WTC11 (cell line): Measurements from ENCODE around the gene WSCD2. TPM values are rescaled to one million over a fixed set of nuclear protein-coding genes. Genes with fewer than 3 reads are reported as not detected.

ENCODE experiments used
- ATAC-seq: fragments of 200-7000 bp; cut with Tn5 transposase; 2 replicates; pipeline ENCODE4 v1.10.0; 2021; ENCODE audit warnings: mild to moderate bottlenecking, moderate library complexity
- CTCF ChIA-PET: fragments of 300-600 bp; sonication (Branson Sonifier 250); formaldehyde crosslinking; loops from one replicate; lab custom pipeline; 2021; ENCODE audit warnings: antibody characterized with exemption; lab: Charles Lee
- POLR2A ChIA-PET: fragments of 350-600 bp; sonication (Branson Sonifier 250); formaldehyde crosslinking; loops from one replicate; lab custom pipeline; 2021; ENCODE audit warnings: antibody characterized with exemption; lab: Charles Lee
- DNase-seq: peaks from one replicate; pipeline ENCODE4 v3.0.0; 2021; ENCODE audit warnings: low spot score
- H3K27ac Mint-ChIP-seq: 2 replicates; pipeline ENCODE4 v1.8.0; 2021; ENCODE audit warnings: mixed read lengths
- H3K27me3 Mint-ChIP-seq: 2 replicates; pipeline ENCODE4 v1.8.0; 2021; ENCODE audit warnings: low read depth, mild to moderate bottlenecking, moderate library complexity, mixed read lengths
- H3K36me3 Mint-ChIP-seq: 2 replicates; pipeline ENCODE4 v1.8.0; 2021; ENCODE audit warnings: mixed read lengths
- H3K4me1 Mint-ChIP-seq: 2 replicates; pipeline ENCODE4 v1.8.0; 2022; ENCODE audit warnings: mixed read lengths
- H3K4me3 Mint-ChIP-seq: 2 replicates; pipeline ENCODE4 v1.8.0; 2021; ENCODE audit warnings: mild to moderate bottlenecking, moderate library complexity, mixed read lengths
- H3K9me3 Mint-ChIP-seq: 2 replicates; pipeline ENCODE4 v1.8.0; 2021; ENCODE audit warnings: mixed read lengths
- CREB1 ChIP-seq: sonication (generic); formaldehyde crosslinking; IDR thresholded peaks from 2 replicates; pipeline ENCODE4 v1.8.0; 2023; ENCODE audit warnings: mild to moderate bottlenecking, missing genetic modification reagents
- CREM ChIP-seq: sonication (generic); formaldehyde crosslinking; IDR thresholded peaks from 2 replicates; pipeline ENCODE4 v1.8.1; 2022; ENCODE audit warnings: mild to moderate bottlenecking, missing genetic modification reagents, moderate library complexity
- ESRRA ChIP-seq: sonication (generic); formaldehyde crosslinking; IDR thresholded peaks from 2 replicates; pipeline ENCODE4 v1.8.1; 2022; ENCODE audit warnings: mild to moderate bottlenecking, missing genetic modification reagents, borderline replicate concordance
- ETV6 ChIP-seq: sonication (generic); formaldehyde crosslinking; IDR thresholded peaks from 2 replicates; pipeline ENCODE4 v1.8.1; 2022; ENCODE audit warnings: mild to moderate bottlenecking, missing genetic modification reagents
- GTF2I ChIP-seq: fragments of 250-450 bp; sonication (Bioruptor Pico); conservative IDR thresholded peaks from 2 replicates; pipeline ENCODE4 v1.4.0; 2021; ENCODE audit warnings: mild to moderate bottlenecking
- JAZF1 ChIP-seq: fragments of 250-450 bp; sonication (Bioruptor Pico); IDR thresholded peaks from 2 replicates; pipeline ENCODE4 v1.9.0; 2021; ENCODE audit warnings: moderate library complexity, mild to moderate bottlenecking, inconsistent platforms
- NFE2L1 ChIP-seq: sonication (generic); formaldehyde crosslinking; IDR thresholded peaks from 2 replicates; pipeline ENCODE4 v1.8.1; 2023; ENCODE audit warnings: missing genetic modification reagents
- NR2C2 ChIP-seq: sonication (generic); formaldehyde crosslinking; IDR thresholded peaks from 2 replicates; pipeline ENCODE4 v1.8.0; 2022; ENCODE audit warnings: mild to moderate bottlenecking, missing genetic modification reagents
- SMAD3 ChIP-seq: sonication (generic); formaldehyde crosslinking; IDR thresholded peaks from 2 replicates; pipeline ENCODE4 v1.8.0; 2022; ENCODE audit warnings: missing genetic modification reagents, mild to moderate bottlenecking, borderline replicate concordance
- TCF7 ChIP-seq: sonication (generic); formaldehyde crosslinking; IDR thresholded peaks from 2 replicates; pipeline ENCODE4 v1.8.0; 2022; ENCODE audit warnings: mild to moderate bottlenecking, low read depth, missing genetic modification reagents, moderate library complexity
- TEAD4 ChIP-seq: sonication (generic); formaldehyde crosslinking; IDR thresholded peaks from 2 replicates; pipeline ENCODE4 v1.8.0; 2022; ENCODE audit warnings: mild to moderate bottlenecking, missing genetic modification reagents
- ZNF138 ChIP-seq: sonication (generic); formaldehyde crosslinking; conservative IDR thresholded peaks from 2 replicates; pipeline ENCODE4 v1.8.1; 2022; ENCODE audit warnings: mild to moderate bottlenecking, moderate library complexity, missing genetic modification reagents
- ZNF232 ChIP-seq: sonication (generic); formaldehyde crosslinking; IDR thresholded peaks from 2 replicates; pipeline ENCODE4 v1.8.0; 2022; ENCODE audit warnings: mild to moderate bottlenecking, missing genetic modification reagents
- ZNF317 ChIP-seq: sonication (generic); formaldehyde crosslinking; IDR thresholded peaks from 2 replicates; pipeline ENCODE4 v1.8.1; 2023; ENCODE audit warnings: low read depth, mild to moderate bottlenecking, moderate library complexity, missing genetic modification reagents, borderline replicate concordance
- ZNF396 ChIP-seq: fragments of 250-450 bp; sonication (Bioruptor Pico); IDR thresholded peaks from 2 replicates; pipeline ENCODE4 v1.8.0; 2021; ENCODE audit warnings: mild to moderate bottlenecking, moderate library complexity, borderline replicate concordance
- ZNF423 ChIP-seq: fragments of 250-450 bp; sonication (Bioruptor Pico); IDR thresholded peaks from 2 replicates; pipeline ENCODE4 v2.1.2; 2022; ENCODE audit warnings: mild to moderate bottlenecking, moderate library complexity
- total RNA-seq: library from RNA; stranded (reverse); gene quantifications from 3 replicates; pipeline ENCODE4 v1.2.3, GENCODE V29; 2021
- TF ChIP-seq, protein P1 (sequence below): sonication (generic); formaldehyde crosslinking; IDR thresholded peaks from 2 replicates; pipeline ENCODE4 v1.8.0; 2023; ENCODE audit warnings: missing genetic modification reagents
- TF ChIP-seq, protein P2 (sequence below): sonication (generic); formaldehyde crosslinking; IDR thresholded peaks from 2 replicates; pipeline ENCODE4 v1.8.1; 2023; ENCODE audit warnings: mild to moderate bottlenecking, missing genetic modification reagents
- TF ChIP-seq, protein P3 (sequence below): sonication (generic); formaldehyde crosslinking; conservative IDR thresholded peaks from 2 replicates; pipeline ENCODE4 v1.8.1; 2022; ENCODE audit warnings: mild to moderate bottlenecking, missing genetic modification reagents
- TF ChIP-seq, protein P4 (sequence below): sonication (generic); formaldehyde crosslinking; IDR thresholded peaks from 2 replicates; pipeline ENCODE4 v1.8.1; 2023; ENCODE audit warnings: mild to moderate bottlenecking, missing genetic modification reagents
- TF ChIP-seq, protein P5 (sequence below): fragments of 200-600 bp; IDR thresholded peaks from 2 replicates; pipeline ENCODE4 v1.8.0; 2022; ENCODE audit warnings: antibody characterized with exemption
- TF ChIP-seq, protein P6 (sequence below): sonication (generic); formaldehyde crosslinking; IDR thresholded peaks from 2 replicates; pipeline ENCODE4 v1.8.1; 2022; ENCODE audit warnings: missing genetic modification reagents, borderline replicate concordance

WSCD2 gene
- total RNA-seq, 1 experiment from 2014 or later: 1.1 TPM

DNA sequence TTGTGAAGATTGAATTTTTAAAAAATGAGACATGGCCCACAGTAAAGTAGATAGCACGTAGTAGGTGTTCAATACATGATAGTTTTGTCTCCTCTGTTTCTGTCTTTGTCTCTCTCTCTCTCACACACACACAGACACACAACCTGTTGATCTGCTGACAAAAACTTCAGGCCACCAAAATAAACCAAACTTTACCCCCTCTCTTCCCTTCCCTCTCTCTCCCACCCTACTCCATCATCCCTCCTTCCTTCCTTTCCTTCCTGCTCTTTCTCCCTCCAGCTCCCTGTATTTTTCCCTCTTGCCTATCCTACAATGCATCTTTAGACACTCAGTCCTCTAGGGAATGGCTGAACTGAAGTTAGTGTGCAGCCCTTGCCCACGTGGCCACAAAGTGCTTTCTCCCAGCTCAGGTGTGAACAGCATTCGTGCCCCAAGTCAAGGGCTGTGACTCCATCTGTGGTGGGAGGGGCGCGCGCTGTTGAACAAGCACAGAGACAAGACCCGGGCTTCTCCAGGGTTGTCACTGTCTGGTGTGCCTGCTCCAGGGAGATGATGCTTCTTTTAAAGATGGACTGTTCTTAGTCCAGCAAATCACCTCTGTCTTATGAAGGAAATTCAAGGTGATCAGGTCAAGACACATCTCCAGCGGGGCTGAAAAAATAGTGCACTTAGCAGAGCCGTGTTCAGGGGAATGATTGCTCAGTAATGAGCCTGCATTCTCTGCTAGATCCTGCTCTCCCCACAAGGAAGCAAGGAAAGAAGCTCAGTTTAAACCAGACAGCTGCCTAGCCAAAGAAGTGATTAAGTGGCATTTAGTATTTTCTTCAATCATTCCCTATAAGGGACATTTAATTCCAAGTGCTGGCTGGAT, 75.3 kb downstream of the WSCD2 start:
- no peak overlapping the region for H3K27ac Mint-ChIP-seq
- peaks cover 7% of the 10 kb centered on the region for H3K36me3 Mint-ChIP-seq
- DNase-seq (no peak), ATAC-seq (no peak)
- peaks cover 10% of the 10 kb centered on the region for H3K4me1 Mint-ChIP-seq
- H3K27me3 Mint-ChIP-seq: no peaks in the 10 kb centered on the region; the same call in 1 of the 2 replicates
- H3K9me3 Mint-ChIP-seq: peaks cover 11% of the 10 kb centered on the region
- no peak overlapping the region for H3K4me3 Mint-ChIP-seq
- ChIA-PET POLR2A (interaction anchor here (0.6 kb wide), 1 partner anchor 141 kb away, joined by 3 read pairs; no protein-coding TSS in a partner anchor), CTCF (no interaction called here)
- TF ChIP-seq ESRRA (CRISPR knock-in tag): no peak
- TF ChIP-seq ZNF423 (CRISPR knock-in tag): no peak
- TF ChIP-seq ZNF138 (CRISPR knock-in tag): no peak
- TF ChIP-seq JAZF1 (CRISPR knock-in tag): no peak
- no peak for TF ChIP-seq ZNF232
- TF ChIP-seq ZNF396 (CRISPR knock-in tag): no peak
- TF ChIP-seq CREB1 (CRISPR knock-in tag): no peak
- TF ChIP-seq NR2C2 (CRISPR knock-in tag): no peak
- TF ChIP-seq NFE2L1 (CRISPR knock-in tag): no peak
- TF ChIP-seq, protein P1, sequence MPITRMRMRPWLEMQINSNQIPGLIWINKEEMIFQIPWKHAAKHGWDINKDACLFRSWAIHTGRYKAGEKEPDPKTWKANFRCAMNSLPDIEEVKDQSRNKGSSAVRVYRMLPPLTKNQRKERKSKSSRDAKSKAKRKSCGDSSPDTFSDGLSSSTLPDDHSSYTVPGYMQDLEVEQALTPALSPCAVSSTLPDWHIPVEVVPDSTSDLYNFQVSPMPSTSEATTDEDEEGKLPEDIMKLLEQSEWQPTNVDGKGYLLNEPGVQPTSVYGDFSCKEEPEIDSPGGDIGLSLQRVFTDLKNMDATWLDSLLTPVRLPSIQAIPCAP: no peak
- TF ChIP-seq, protein P2, sequence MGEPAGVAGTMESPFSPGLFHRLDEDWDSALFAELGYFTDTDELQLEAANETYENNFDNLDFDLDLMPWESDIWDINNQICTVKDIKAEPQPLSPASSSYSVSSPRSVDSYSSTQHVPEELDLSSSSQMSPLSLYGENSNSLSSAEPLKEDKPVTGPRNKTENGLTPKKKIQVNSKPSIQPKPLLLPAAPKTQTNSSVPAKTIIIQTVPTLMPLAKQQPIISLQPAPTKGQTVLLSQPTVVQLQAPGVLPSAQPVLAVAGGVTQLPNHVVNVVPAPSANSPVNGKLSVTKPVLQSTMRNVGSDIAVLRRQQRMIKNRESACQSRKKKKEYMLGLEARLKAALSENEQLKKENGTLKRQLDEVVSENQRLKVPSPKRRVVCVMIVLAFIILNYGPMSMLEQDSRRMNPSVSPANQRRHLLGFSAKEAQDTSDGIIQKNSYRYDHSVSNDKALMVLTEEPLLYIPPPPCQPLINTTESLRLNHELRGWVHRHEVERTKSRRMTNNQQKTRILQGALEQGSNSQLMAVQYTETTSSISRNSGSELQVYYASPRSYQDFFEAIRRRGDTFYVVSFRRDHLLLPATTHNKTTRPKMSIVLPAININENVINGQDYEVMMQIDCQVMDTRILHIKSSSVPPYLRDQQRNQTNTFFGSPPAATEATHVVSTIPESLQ: no peak
- TF ChIP-seq SMAD3 (CRISPR knock-in tag): no peak

DNA sequence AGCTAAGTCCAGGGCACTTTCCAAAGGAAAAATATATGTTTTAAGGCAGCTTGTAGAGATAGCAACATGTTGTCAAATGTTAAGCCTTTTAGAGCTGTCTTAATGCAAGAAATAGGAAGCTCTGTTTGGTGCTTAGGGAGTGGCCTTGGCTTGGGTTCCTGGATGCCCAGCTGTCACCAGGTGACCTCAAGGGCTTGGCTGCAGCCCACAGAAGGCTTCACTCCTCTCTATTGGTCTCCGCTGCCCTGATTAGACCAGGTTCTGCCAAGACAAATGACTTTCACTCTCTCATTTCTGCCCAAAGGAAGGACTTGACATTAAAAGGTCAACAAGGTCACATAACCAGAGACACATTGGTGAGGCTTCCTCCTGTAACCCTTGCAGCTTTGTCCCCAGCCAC, 76.8 kb downstream of the WSCD2 start:
- Mint-ChIP-seq H3K4me3 (no peak overlapping the region), H3K9me3 (peaks cover 11% of the 10 kb centered on the region), H3K36me3 (peaks cover 7% of the 10 kb centered on the region), H3K27me3 (no peaks in the 10 kb centered on the region; the same call in 1 of the 2 replicates), H3K27ac (no peak overlapping the region), H3K4me1 (peaks cover 18% of the 10 kb centered on the region)
- POLR2A ChIA-PET: no interaction called here
- CTCF ChIA-PET: no interaction called here
- no peak for DNase-seq
- TF ChIP-seq TEAD4 (CRISPR knock-in tag): no peak
- TF ChIP-seq GTF2I (CRISPR knock-in tag): no peak
- no peak for TF ChIP-seq ETV6
- TF ChIP-seq, protein P3, sequence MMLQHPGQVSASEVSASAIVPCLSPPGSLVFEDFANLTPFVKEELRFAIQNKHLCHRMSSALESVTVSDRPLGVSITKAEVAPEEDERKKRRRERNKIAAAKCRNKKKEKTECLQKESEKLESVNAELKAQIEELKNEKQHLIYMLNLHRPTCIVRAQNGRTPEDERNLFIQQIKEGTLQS (CRISPR knock-in tag): no peak
- TF ChIP-seq NR2C2 (CRISPR knock-in tag): no peak
- TF ChIP-seq SMAD3 (CRISPR knock-in tag): no peak
- TF ChIP-seq CREM (CRISPR knock-in tag): no peak
- TF ChIP-seq, protein P4, sequence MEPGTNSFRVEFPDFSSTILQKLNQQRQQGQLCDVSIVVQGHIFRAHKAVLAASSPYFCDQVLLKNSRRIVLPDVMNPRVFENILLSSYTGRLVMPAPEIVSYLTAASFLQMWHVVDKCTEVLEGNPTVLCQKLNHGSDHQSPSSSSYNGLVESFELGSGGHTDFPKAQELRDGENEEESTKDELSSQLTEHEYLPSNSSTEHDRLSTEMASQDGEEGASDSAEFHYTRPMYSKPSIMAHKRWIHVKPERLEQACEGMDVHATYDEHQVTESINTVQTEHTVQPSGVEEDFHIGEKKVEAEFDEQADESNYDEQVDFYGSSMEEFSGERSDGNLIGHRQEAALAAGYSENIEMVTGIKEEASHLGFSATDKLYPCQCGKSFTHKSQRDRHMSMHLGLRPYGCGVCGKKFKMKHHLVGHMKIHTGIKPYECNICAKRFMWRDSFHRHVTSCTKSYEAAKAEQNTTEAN (CRISPR knock-in tag): no peak
- TF ChIP-seq, protein P5, sequence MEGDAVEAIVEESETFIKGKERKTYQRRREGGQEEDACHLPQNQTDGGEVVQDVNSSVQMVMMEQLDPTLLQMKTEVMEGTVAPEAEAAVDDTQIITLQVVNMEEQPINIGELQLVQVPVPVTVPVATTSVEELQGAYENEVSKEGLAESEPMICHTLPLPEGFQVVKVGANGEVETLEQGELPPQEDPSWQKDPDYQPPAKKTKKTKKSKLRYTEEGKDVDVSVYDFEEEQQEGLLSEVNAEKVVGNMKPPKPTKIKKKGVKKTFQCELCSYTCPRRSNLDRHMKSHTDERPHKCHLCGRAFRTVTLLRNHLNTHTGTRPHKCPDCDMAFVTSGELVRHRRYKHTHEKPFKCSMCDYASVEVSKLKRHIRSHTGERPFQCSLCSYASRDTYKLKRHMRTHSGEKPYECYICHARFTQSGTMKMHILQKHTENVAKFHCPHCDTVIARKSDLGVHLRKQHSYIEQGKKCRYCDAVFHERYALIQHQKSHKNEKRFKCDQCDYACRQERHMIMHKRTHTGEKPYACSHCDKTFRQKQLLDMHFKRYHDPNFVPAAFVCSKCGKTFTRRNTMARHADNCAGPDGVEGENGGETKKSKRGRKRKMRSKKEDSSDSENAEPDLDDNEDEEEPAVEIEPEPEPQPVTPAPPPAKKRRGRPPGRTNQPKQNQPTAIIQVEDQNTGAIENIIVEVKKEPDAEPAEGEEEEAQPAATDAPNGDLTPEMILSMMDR: no peak
- no peak for TF ChIP-seq ZNF317
- TF ChIP-seq, protein P6, sequence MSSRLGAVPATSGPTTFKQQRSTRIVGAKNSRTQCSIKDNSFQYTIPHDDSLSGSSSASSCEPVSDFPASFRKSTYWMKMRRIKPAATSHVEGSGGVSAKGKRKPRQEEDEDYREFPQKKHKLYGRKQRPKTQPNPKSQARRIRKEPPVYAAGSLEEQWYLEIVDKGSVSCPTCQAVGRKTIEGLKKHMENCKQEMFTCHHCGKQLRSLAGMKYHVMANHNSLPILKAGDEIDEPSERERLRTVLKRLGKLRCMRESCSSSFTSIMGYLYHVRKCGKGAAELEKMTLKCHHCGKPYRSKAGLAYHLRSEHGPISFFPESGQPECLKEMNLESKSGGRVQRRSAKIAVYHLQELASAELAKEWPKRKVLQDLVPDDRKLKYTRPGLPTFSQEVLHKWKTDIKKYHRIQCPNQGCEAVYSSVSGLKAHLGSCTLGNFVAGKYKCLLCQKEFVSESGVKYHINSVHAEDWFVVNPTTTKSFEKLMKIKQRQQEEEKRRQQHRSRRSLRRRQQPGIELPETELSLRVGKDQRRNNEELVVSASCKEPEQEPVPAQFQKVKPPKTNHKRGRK (CRISPR knock-in tag): no peak
- no peak for TF ChIP-seq TCF7 (CRISPR knock-in tag)
- no peak for ATAC-seq
